Neural progenitor cell (in vitro differentiated cells): ENCODE measurements around the gene ANAPC16.

Source experiments
- EZH2 ChIP-seq: fragments of 200-600 bp; sonication (generic); IDR thresholded peaks from 2 replicates; pipeline ENCODE4 v1.6.1; 2017; ENCODE audit warnings: antibody characterized with exemption, mild to moderate bottlenecking, moderate library complexity
- EZH2phosphoT487 ChIP-seq: fragments of 200-600 bp; sonication (generic); IDR thresholded peaks from 2 replicates; pipeline ENCODE4 v1.6.1; 2017; ENCODE audit warnings: antibody characterized with exemption
- TF ChIP-seq, protein P1 (sequence below): fragments of 200-600 bp; sonication (generic); IDR thresholded peaks from 2 replicates; pipeline ENCODE4 v1.5.1; 2017; ENCODE audit warnings: antibody characterized with exemption, mild to moderate bottlenecking

DNA sequence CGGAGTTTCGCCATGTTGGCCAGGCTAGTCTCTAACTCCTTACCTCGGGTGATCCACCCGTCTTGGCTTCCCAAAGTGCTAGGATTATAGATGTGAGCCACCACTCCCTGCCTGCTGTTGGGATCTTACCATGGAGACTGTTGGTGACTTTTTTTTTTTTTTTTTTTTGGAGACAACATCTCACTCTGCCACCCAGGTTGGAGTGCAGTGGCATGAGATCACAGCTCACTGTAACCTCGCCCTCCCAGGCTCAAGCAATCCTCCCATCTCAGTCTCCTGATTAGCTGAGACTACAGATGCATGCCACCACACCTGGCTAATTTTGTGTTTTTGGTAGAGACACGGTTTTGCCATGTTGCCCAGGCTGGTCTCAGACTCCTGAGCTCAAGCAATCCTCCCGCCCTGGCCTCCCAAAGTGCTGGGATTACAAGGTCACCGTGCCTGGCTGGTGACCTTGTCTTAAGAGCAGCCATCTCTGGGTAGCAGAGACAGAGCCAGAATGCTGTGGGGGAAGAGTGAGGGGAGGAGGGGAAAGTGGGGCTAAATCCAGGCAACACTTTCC lies 26.0 kb downstream of the ANAPC16 start:
- TF ChIP-seq, protein P1, sequence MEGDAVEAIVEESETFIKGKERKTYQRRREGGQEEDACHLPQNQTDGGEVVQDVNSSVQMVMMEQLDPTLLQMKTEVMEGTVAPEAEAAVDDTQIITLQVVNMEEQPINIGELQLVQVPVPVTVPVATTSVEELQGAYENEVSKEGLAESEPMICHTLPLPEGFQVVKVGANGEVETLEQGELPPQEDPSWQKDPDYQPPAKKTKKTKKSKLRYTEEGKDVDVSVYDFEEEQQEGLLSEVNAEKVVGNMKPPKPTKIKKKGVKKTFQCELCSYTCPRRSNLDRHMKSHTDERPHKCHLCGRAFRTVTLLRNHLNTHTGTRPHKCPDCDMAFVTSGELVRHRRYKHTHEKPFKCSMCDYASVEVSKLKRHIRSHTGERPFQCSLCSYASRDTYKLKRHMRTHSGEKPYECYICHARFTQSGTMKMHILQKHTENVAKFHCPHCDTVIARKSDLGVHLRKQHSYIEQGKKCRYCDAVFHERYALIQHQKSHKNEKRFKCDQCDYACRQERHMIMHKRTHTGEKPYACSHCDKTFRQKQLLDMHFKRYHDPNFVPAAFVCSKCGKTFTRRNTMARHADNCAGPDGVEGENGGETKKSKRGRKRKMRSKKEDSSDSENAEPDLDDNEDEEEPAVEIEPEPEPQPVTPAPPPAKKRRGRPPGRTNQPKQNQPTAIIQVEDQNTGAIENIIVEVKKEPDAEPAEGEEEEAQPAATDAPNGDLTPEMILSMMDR, result no peak
- TF ChIP-seq EZH2 (no peak), EZH2phosphoT487 (no peak)
